CD4-positive, alpha-beta T cell (primary cell): ENCODE measurements around the gene MRPS7. TPM values are rescaled to one million over a fixed set of nuclear protein-coding genes. Genes with fewer than 3 reads are reported as not detected.
A peak's percentile ranks its signal among the peaks of the same experiment; 100 is the strongest.

ENCODE experiments used
- ATAC-seq: fragments of 200-7000 bp; cut with Tn5 transposase; one replicate; pipeline ENCODE4 v1.10.0; 2022; ENCODE audit warnings: mild to moderate bottlenecking; ENCODE audit not compliant: poor library complexity
- CTCF ChIA-PET: fragments of 350-600 bp; sonication (Branson Sonifier 250); formaldehyde crosslinking; loops from one replicate; lab custom pipeline; 2021; ENCODE audit warnings: antibody characterized with exemption, inconsistent platforms; lab: Charles Lee
- POLR2A ChIA-PET: fragments of 350-600 bp; sonication (Branson Sonifier 250); formaldehyde crosslinking; loops from one replicate; lab custom pipeline; 2021; ENCODE audit warnings: antibody characterized with exemption, inconsistent platforms; lab: Charles Lee
- DNase-seq, 14 experiments: peaks; one replicate each; pipeline ENCODE4 v3.0.0-alpha.2; 2013 to 2020; ENCODE audit warnings: mixed read lengths in 2 of 14
- H3K27ac ChIP-seq, 2 donors: one replicate each; pipeline versions ENCODE4 v1.5.1 to v1.7.0; 2013; ENCODE audit warnings: low read length in 2 of 2, low read depth in 1 of 2, mild to moderate bottlenecking in 1 of 2
- H3K27me3 ChIP-seq, 2 experiments: 1 replicate in 1 of 2; 2 replicates in 1 of 2; pipeline versions ENCODE4 v1.6.1 to v1.7.0; 2013; ENCODE audit warnings: low read length in 2 of 2, control low read depth in 1 of 2, mild to moderate bottlenecking in 1 of 2, moderate library complexity in 1 of 2; ENCODE audit not compliant: insufficient read depth in 2 of 2, control insufficient read depth in 1 of 2
- H3K36me3 ChIP-seq: one replicate; pipeline ENCODE4 v1.6.1; 2013; ENCODE audit warnings: low read length, control low read depth; ENCODE audit not compliant: insufficient read depth
- H3K4me1 ChIP-seq: one replicate; pipeline ENCODE4 v1.6.1; 2013; ENCODE audit warnings: low read length, control low read depth; ENCODE audit not compliant: insufficient read depth
- H3K4me3 ChIP-seq: one replicate; pipeline ENCODE4 v1.5.1; 2013; ENCODE audit warnings: mild to moderate bottlenecking, low read length, moderate library complexity
- H3K9me3 ChIP-seq, 2 experiments: 1 replicate in 1 of 2; 2 replicates in 1 of 2; pipeline versions ENCODE4 v1.6.1 to v1.7.0; 2013; ENCODE audit warnings: low read length in 2 of 2, mild to moderate bottlenecking in 2 of 2, control low read depth in 1 of 2, moderate library complexity in 1 of 2; ENCODE audit not compliant: control insufficient read depth in 1 of 2, insufficient read depth in 1 of 2
- H3K27ac Mint-ChIP-seq: one replicate; pipeline ENCODE4 v1.8.0; 2020; ENCODE audit warnings: mixed read lengths
- H3K27me3 Mint-ChIP-seq: one replicate; pipeline ENCODE4 v1.8.0; 2021; ENCODE audit warnings: mixed read lengths
- H3K36me3 Mint-ChIP-seq: one replicate; pipeline ENCODE4 v1.8.0; 2021; ENCODE audit warnings: low read depth, mixed read lengths
- H3K4me1 Mint-ChIP-seq: one replicate; pipeline ENCODE4 v1.8.0; 2021; ENCODE audit warnings: low read depth, mixed read lengths
- H3K4me3 Mint-ChIP-seq: one replicate; pipeline ENCODE4 v1.8.0; 2020; ENCODE audit warnings: mild to moderate bottlenecking, mixed read lengths
- H3K9me3 Mint-ChIP-seq: one replicate; pipeline ENCODE4 v1.8.0; 2020; ENCODE audit warnings: mixed read lengths
- CTCF ChIP-seq: fragments of 200-600 bp; IDR thresholded peaks from one replicate; pipeline ENCODE4 v1.8.0; 2022; ENCODE audit warnings: antibody characterized with exemption, mild to moderate bottlenecking
- intact Hi-C, 2 experiments: fragments of 100-400 bp; cut with DNase I in 1 of 2; cut with micrococcal nuclease in 1 of 2; formaldehyde crosslinking; loops; one replicate each; pipeline versions ENCODE4 v1.15.1 to v1.9.0; 2023 to 2025; cut with DNase I, micrococcal nuclease
- total RNA-seq, 174 experiments: library from RNA in 2 of 174; stranded (reverse) in 2 of 174; gene quantifications; one replicate each; pipeline ENCODE4 v1.2.3 and lab custom pipeline; 2021 to 2026

The MRPS7 gene
- total RNA-seq, 2 experiments from 2014 or later: 33.2 to 35.2 TPM

- ChIA-PET POLR2A (interaction anchor here (1.2 kb wide), 1 partner anchor 23 kb away, joined by 5 read pairs; the partner anchor contains the start of gene SLC25A19), CTCF (no interaction called here)
- Mint-ChIP-seq H3K27ac (no peak overlapping the region), H3K36me3 (peaks cover 60% of the 10 kb centered on the region), H3K9me3 (no peaks in the 10 kb centered on the region), H3K4me3 (no peak overlapping the region), H3K27me3 (no peaks in the 10 kb centered on the region), H3K4me1 (peaks cover 30% of the 10 kb centered on the region)
- TF ChIP-seq CTCF: no peak
- peaks cover 40% of the 10 kb centered on the region for H3K36me3 ChIP-seq
- no peak for ATAC-seq
- intact Hi-C loops: loop anchor here in 1 of 2 experiments (10.0 kb wide), 1 partner anchor 489 kb away; no protein-coding TSS in a partner anchor
- H3K27ac ChIP-seq: no peak overlapping the region
- DNase-seq: no peak
- peaks cover 36% of the 10 kb centered on the region for H3K4me1 ChIP-seq
- H3K9me3 ChIP-seq: no peaks in the 10 kb centered on the region
- H3K4me3 ChIP-seq: no peak overlapping the region
- no peaks in the 10 kb centered on the region for H3K27me3 ChIP-seq
Observed at GRCh38 chr17:75265614-75266315, 4.1 kb downstream of the MRPS7 start.

- ATAC-seq: no peak
- no peak for DNase-seq
- ChIA-PET POLR2A (interaction anchor here (1.2 kb wide), 1 partner anchor 23 kb away, joined by 5 read pairs; the partner anchor contains the start of gene SLC25A19), CTCF (no interaction called here)
- peaks cover 35% of the 10 kb centered on the region for H3K4me1 ChIP-seq
- H3K36me3 ChIP-seq: peaks cover 40% of the 10 kb centered on the region
- Mint-ChIP-seq H3K27me3 (no peaks in the 10 kb centered on the region), H3K27ac (no peak overlapping the region), H3K9me3 (no peaks in the 10 kb centered on the region), H3K36me3 (peaks cover 52% of the 10 kb centered on the region), H3K4me1 (peaks cover 24% of the 10 kb centered on the region), H3K4me3 (peak overlapping the region; percentile 45)
- intact Hi-C loops: loop anchor here in 1 of 2 experiments (10.0 kb wide), 1 partner anchor 488 kb away; no protein-coding TSS in a partner anchor
- TF ChIP-seq CTCF: no peak
- H3K27me3 ChIP-seq: no peaks in the 10 kb centered on the region
- H3K4me3 ChIP-seq: no peak overlapping the region
- H3K9me3 ChIP-seq: no peaks in the 10 kb centered on the region
- H3K27ac ChIP-seq: no peak overlapping the region
Observed at GRCh38 chr17:75266316-75267152, 4.9 kb downstream of the MRPS7 start.

- H3K36me3 ChIP-seq: peaks cover 40% of the 10 kb centered on the region
- ChIA-PET POLR2A (interaction anchor here (1.2 kb wide), 1 partner anchor 22 kb away, joined by 5 read pairs; the partner anchor contains the start of gene SLC25A19), CTCF (no interaction called here)
- intact Hi-C loops: loop anchor here in 1 of 2 experiments (10.0 kb wide), 1 partner anchor 488 kb away; no protein-coding TSS in a partner anchor
- Mint-ChIP-seq H3K4me1 (peaks cover 23% of the 10 kb centered on the region), H3K9me3 (no peaks in the 10 kb centered on the region), H3K36me3 (peaks cover 46% of the 10 kb centered on the region), H3K4me3 (peak overlapping the region; percentile 27), H3K27me3 (no peaks in the 10 kb centered on the region), H3K27ac (no peak overlapping the region)
- no peaks in the 10 kb centered on the region for H3K9me3 ChIP-seq
- DNase-seq (no peak), ATAC-seq (no peak)
- peaks cover 38% of the 10 kb centered on the region for H3K4me1 ChIP-seq
- no peak overlapping the region for H3K27ac ChIP-seq
- no peaks in the 10 kb centered on the region for H3K27me3 ChIP-seq
- no peak overlapping the region for H3K4me3 ChIP-seq
- TF ChIP-seq CTCF: no peak
Observed at GRCh38 chr17:75267153-75267410, 5.4 kb downstream of the MRPS7 start.
